Measurements from ENCODE around the gene TRIML1.

GRCh38 chr4:188161167-188161566 is 21.9 kb downstream of the TRIML1 start:
- TF ChIP-seq POLR2A (IDR thresholded peaks at IDR 0.05; ENCODE audit: low read length) (no peak), GATA1 (IDR thresholded peaks at IDR 0.05; ENCODE audit: low read depth, low read length) (no peak)

All from erythroblast (primary cell).